GM19240 (cell line): ENCODE results near the gene PSG6.
"Not testable (repeated sequence)": the region's sequence is repeated elsewhere in the genome, so short reads cannot be mapped to it uniquely, and the experiment has no call there.

Source experiments
- DNase-seq: peaks from one replicate; pipeline ENCODE4 v3.0.0; 2011; ENCODE audit warnings: low spot score; ENCODE audit not compliant: insufficient read length

Gene PSG6

DNA sequence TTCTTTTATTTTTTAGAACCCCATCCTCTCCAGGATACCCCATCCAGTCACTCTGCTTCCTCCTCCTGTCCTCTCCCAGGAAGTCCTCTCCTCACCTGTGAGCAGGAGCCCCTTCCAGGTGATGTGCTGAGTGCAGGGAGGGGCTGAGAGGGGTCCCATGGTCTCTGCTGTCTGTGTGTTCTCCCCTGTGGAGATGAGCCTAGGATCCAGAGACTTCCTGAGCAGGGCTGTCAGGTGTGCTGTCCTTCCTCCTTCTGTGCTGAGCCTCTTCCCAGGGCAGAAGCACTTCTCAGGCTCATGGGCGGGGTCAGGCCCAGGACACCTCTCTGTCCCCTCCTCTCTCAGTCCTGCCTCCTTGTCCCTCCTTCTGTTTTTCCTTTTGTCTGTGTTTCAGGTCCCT, at the start of gene PSG6:
TSS of gene PSG6 (minus strand) at position 261 of the 400 bp plus-strand sequence. CDS start at position 159, 102 bp downstream.
- not testable (repeated sequence) for DNase-seq

DNA sequence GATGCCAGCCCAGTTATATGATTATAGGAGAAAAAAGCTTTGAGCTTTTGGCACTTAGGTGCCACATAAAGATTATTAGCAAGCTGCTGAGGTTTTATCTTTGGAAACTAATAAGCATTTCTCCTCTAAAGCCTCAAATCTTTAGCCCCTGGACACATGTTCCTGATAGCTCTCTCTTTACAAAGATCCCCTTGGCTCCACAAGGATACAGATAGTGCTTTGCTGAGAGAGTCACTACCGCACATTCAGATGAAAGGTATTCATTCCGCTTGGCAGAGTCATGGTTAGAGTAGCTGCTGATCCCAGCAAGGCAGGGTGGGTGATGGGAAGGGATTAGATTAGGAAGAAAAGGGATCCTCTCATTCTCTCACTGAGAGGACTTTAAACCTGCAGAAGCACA, 47.5 kb upstream of the PSG6 start:
- no peak for DNase-seq

DNA sequence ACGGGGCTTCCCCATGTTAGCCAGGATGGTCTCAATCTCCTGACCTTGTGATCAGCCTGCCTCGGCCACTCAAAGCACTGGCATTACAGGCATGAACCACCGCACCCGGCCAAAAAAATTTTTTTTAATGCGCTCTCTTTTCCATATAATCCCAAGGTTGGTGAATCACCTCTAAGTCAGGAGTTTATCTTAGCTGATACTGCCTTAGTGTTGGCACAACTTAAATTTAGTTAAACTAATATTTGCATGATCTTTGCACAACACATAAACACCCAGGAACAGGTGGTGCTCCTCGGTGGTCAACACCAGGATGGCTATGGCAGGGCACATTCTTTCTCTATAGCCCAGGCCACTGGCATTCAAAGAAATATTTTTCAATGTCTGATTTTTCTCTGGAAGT, 43.4 kb upstream of the PSG6 start:
- DNase-seq = no peak

DNA sequence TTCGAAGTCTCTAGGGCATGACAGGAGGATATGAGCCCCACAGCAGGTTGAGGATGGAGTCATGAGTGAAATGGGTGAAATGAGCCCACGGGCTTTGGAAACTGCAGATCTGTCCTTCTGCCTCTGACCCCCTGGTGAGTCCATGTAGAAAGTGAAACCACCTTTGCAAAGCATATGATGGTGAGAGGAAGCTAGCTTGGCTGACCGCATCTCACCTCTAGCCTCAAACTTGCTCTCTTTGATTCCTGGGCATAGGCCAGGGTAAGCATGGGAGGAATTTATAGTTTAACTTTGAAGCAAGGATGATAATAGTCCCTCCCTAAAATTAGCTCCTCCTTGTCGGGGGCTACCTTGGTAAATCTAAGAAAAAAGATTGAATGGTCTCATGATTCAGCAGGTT, 34.4 kb upstream of the PSG6 start:
- DNase-seq = not testable (repeated sequence)

DNA sequence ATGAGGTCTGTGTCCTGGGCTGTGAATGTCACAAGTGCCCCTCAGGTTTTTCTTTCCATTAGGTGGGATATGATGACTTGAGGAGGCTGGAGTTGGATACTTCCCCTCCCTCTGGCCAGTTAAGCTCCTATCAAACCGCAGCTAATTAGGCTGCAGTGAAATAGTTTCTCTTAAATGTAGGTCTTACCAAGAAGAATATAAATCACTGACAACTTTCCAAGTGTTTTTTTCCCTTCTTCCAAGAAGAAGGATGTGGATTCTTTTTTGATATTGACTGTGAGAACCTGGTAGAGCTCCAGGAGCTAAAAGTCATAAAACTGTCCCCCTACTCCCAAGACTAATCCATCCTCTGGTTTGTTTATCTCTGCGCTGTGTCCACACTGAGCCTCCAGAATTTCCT, 33.8 kb upstream of the PSG6 start:
- DNase-seq = not testable (repeated sequence)

DNA sequence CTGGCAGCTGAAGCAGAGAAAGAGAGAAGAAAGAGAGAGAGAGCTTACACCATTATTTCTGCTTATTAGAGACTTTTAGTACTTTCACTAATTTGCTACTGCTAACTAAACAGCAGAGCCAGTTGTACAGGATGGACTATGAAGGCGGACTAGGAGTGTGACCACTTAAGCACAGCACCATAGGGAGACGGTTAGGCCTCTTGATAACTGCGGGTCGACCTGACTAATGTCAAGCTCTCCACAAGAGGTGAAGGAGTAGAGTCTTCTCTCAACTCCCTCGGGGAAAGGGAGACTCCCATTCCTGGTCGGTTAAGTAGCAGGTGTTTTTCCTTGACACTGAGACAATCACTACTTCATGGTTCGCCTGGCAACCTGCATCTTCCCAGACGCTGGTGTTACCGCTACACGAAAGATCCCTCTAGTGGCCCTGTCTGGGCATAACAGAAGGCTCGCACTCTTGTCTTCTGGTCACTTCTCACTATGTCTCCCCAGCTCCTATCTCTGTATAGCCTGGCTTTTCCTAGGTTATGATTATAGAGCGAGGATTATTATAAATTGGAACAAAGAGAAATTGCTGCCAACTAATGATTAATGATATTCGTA, 24.6 kb upstream of the PSG6 start:
- DNase-seq = no peak

DNA sequence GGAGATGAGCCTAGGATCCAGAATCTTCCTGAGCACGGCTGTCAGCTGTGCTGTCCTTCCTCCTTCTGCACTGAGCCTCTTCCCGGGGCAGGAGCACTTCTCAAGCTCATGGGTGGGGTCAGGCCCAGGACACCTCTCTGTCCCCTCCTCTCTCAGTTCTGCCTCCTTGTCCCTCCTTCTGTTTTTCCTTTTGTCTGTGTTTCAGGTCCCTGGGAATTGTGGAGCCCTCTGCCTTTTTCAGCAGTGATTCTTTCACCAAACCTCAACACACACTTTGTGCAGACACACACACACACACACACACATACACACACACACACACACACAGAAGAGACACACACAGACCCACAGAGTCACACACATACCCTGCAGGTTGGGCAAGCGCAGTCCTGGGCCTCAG, 19.4 kb upstream of the PSG6 start, which contains the start of gene PSG7:
TSS of gene PSG7 (minus strand) at position 101 of the 400 bp plus-strand sequence. CDS start 131 bp downstream, outside the sequence.
- DNase-seq = not testable (repeated sequence)

DNA sequence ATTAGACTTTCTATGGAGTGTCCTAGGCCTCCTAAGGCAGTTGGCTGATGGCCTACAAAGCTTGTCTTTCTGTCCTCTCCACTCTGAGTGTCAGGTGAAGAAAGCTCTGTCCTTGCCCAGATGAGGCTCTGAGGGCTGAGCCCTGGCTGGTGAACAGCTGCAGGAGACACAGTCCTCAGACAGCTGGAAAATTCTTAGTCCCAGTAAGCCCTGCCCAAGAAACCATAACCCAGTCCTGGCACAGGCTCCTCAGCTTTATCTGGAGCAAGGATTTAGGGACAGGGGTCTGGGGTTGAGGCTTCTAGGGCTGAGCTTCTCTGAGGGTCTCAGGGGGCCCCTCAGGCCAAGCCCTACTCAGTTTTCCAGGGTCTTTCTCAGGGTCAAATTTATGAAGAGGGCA, 17.0 kb upstream of the PSG6 start:
- not testable (repeated sequence) for DNase-seq

DNA sequence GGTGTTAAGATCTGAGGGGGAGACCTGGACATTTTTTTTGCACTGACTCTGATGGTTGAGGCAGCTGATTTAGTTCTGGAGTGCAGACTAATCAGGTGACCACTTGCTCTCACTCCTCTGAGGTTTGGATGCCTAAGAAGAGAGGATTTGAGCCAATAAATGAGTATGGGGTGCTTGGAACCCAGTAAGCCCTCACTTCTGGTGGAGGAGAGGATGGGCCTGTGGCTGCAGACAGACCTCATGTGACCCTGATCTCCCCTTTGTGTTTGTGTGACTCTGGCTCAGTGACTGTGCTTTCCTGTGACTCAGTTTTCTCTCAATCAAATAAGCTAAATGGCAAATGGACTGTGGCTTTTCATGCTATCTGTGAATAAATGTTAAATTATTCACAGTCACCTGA, 16.5 kb upstream of the PSG6 start:
- not testable (repeated sequence) for DNase-seq

DNA sequence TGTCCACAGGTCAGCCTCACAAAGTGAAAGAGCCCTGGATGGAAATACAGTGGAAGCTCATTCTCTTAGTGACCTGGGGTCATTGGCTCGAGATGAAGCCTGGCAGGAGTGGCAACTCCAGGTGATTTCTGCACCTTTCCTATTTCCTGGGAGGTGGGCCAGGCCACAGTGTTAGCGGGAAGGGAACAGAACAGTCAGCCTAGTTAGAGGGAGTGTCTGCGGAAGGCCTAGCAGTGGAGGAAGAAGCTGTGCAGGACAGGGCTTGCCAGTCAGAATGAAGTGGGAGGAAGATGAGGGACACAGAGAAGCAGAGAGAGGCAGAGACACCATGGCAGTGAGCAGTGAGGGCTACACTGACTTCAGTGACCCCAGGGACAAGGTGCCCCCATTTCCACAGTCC, 15.7 kb upstream of the PSG6 start:
- DNase-seq = not testable (repeated sequence)

DNA sequence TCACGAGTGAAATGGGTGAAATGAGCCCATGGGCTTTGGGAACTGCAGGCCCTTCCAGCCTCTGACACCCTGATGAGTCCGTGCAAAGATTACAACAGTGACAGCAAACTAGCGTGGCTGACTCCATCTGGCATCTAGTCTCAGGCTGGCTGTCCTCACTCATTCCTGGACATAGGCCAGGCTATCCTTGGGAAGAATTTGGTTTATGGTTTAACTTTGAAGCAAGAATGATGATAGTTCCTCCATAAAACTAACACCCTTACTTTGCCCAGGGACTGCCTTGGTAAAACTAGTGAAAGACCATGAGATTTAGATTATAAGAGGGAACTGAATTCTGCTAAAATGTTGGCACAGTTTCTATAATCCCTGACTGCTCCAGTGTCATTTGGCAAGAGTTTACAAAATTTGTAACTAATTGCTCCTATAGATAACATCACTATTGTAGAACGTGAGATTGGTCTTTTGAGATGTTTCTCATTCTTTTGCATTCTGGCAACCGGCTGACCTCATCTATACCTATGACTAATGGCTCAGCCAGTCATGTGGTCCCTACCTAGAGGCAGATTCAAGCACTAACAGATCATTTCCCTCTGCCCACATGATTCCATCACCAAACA, 14.9 kb upstream of the PSG6 start:
- DNase-seq = not testable (repeated sequence)

DNA sequence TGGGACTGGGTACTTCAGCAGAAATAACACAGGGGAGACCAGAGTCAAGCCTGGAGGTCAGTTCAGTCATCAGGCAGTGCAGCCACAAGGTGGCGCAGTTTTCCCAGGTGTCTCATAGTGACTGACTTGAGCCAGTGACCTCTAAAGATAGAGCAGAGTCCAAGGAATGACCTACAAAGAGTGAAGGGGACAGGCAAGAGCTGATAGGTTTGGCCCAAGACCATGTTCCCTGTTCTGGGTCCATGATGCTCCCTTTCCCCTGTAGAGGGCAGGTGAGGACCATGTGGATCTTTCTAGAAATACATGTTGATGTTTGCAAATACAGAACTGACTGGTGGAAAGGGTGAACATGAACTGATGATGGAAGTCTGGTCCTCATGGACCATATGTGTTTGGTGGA, 12.5 kb upstream of the PSG6 start:
- DNase-seq = not testable (repeated sequence)

DNA sequence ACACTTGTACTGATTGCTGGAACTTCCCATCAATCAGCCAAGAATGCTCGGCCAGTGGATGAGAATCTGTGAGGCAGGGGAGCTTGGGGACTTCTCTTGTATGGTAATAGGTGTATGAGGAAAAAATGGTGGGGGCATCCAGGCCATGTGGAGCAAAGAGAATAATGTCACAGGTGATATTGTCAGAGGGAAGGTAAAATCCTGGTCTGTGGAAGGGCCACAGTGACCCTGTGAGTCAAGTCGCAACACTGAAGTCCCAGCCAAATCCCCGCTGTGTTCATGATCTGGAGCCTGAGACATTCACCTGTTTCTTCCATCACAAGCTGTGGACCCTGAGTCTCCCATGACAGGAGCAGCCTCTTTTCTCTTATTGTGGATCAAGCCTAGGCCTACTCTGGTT, 11.2 kb upstream of the PSG6 start:
- DNase-seq = no peak

DNA sequence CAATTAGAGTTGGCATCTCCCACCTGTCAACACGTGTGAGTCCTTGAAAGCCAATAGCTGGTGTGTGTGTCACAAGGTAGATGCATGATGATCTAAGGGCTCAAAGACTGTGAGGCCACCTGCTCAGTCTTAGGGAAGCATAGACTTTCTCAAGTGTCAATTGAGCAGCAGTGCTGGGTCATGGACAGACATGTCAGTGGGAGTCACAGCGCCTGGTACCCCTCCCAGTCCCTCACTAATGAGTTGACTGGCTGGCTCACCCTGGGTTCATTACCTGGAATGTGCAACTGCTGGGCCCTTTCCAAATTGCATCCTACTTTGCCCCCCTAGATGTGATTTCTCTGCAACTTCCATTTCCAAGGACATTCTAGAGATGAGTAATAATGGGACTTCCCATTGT, 9.1 kb upstream of the PSG6 start:
- DNase-seq = no peak

DNA sequence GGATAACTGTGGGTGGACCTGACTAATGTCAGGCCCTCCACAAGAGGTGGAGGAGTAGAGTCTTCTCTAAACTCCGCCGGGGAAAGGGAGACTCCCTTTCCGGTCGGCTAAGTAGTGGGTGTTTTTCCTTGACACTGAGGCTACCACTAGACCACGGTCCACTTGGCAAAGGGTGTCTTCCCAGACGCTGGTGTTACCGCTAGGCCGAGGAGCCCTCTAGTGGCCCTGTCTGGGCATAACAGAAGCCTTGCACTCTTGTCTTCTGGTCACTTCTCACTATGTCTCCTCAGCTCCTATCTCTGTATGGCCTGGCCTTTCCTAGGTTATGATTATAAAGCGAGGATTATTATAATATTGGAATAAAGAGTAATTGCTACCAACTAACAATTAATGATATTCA, 5.4 kb upstream of the PSG6 start:
- DNase-seq = not testable (repeated sequence)

DNA sequence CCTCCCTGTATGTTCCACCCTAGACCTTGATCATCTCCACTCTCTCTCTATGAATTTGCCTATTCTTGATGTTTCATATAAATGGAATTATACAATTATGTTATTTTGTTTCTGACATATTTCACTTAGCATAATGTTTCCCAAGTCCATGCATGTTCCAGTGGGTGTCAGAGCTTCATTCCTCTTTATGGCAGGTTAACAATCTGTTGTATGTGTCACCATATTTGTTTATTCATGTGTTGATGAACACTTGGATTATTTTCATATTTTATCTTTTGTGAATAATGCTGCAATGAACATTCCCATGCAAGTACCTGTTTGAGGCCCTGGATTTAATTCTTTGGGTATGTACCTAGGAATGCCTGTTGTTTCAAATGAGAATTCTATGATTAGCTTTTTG, 3.3 kb upstream of the PSG6 start:
- not testable (repeated sequence) for DNase-seq

DNA sequence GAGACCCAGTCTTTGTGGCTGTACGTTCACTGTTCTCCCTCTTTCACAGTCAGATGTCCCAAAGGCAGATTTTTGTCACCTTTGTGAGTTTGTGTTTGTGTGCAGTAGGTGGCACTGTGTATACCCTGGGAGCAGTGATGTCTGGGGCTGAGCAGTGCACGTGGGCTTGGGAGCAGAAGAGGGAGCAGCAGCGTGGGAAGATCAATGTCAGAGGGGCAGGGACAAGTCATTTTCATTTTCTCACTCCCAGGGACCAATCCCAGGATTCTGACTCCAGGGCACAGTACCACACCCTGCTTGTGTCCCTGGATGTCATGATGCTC, 2.0 kb upstream of the PSG6 start:
- DNase-seq = no peak

DNA sequence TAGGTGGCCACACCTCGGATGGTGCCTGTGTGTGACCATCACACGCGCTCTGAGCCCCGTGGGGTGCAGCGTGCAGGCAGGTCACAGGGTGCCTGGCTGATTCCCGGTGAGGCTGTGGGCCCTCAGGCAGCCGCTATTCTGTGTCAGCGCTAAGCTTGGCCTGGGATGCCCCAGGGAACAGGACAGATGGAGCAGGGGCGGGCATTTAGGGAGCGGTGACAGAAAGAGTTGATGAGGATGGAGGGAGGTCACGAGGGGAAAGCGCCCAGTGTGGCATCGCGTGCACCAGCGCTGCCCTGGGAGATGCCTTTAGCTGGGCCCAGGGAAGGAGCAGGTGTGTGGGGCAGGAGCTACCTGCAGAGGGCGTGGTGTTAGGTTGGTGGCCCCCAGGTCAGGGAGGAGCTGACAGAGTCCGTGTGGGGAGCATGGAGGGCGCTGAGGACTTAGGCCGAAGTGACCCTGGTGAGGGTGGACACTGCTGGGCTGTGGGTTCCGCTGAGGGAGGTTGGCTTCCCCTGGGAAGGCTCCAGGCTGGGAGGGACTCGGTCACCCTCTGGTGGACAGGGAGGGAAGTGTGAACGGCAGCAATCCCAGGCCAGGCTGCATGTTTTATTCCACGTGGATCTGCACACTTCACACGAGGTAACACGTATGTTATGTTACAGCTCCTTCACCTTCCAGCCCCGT, 1.5 kb upstream of the PSG6 start:
- not testable (repeated sequence) for DNase-seq

DNA sequence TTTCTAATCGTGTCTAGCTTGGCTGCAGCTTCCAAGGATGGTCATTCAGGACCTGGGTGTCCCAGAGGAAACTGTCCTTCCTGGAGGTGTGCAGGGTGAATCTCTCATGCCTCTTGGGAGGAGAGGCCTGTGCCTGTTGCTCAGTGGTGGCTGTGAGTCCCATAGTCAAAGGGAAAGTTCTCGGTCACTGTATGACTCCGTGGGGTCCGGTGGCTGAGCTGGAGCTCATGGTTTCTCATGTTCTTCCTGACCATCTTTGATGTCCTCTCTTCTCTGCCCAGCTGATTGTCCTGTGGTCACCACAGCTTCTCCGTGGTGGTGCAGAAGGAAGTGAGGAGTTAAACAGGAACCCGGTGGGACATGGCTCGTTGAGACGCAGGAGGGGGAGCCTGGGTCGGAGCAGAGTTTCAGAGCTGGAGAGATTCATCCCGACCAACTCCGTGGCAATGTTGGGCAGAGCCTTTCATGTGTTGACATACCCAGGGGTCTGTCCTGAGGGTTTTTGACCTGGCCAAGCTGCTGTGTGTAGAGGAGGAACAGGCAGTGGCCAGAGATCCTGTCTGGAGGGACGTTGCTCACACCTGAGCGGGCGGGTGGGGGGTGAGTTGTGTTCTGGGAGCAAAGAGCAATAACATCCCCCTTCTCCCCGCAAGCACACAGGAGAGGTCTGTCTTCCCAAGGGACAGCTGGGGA, 829 bp upstream of the PSG6 start:
- DNase-seq = not testable (repeated sequence)

DNA sequence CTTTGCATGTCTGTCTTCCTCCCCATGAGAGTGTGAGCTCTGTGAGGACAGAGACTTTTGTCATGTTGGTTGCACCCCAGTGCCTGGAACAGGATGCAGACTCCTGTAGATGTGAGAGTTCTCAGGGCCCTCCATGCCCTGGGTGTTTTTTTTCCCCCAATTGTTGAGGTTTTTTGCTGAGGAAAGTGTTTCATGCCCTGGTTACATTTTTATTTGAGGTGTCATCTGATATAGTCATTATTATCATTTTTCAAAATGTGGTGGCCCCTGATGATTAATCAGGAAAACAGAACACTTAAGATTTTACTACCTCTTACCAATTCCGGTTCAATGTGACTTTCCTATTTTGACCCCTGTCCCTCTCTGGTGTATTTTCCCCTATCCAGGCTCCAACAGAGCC, 763 bp downstream of the PSG6 start:
- not testable (repeated sequence) for DNase-seq

DNA sequence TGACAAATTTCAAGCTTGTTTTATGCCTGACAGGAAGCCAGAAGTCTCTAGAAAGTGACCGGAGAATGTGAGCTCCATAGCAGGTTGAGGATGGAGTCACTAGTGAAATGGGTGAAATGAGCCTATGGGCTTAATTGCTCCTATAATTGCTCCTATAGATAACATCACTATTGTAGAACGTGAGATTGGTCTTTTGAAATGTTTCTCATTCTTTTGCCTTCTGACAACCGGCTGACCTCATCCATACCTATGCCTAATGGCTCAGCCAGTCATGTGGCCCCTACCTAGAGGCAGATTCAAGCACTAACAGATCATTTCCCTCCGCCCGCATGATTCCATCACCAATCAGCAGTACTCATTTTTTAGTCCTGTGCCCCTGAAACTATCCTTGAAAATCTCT, 4.2 kb downstream of the PSG6 start:
- not testable (repeated sequence) for DNase-seq

DNA sequence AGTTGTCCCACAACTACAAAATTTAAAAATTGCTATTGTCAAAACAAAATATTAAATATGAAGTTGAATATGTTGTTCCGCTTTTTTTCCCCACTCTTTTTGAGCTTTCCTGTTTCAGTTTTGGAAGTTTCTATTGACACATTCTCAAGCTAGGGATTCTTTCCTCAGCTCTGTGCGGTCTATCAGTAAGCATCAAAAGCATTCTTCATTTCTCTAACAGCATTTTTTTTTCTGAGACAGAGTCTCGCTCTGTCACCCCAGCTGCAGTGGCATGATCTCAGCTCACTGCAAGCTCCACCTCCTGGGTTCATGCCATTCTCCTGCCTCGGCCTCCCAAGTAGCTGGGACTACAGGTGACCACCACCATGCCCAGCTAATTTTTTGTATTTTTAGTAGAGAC, 4.8 kb downstream of the PSG6 start:
- not testable (repeated sequence) for DNase-seq
